GM13976 (cell line): ENCODE results near the gene GLI1.
"Not testable (repeated sequence)": the region's sequence is repeated elsewhere in the genome, so short reads cannot be mapped to it uniquely, and the experiment has no call there.

Experiments used
- DNase-seq: peaks from one replicate; pipeline ENCODE4 v3.0.0; 2012; ENCODE audit warnings: low spot score
- CTCF ChIP-seq: IDR thresholded peaks from 2 replicates; pipeline ENCODE4 v1.5.1; 2012; ENCODE audit warnings: borderline replicate concordance, mild to moderate bottlenecking; ENCODE audit not compliant: insufficient read depth; ENCODE audit errors: extremely low read depth, missing control alignments, control extremely low read depth
- in situ Hi-C: fragments of 300-500 bp; cut with MboI; formaldehyde crosslinking; loops from one replicate; pipeline ENCODE4 v1.12.0; 2022; ENCODE audit warnings: low sequenced_read_pairs, mixed read lengths, inconsistent platforms; ENCODE audit not compliant: unreplicated experiment

GLI1 gene

GRCh38 chr12:57459750-57460467 lies at the start of gene GLI1:
Gene GLI1, plus strand, starts transcription at chr12:57459785. Its CDS starts 3,907 bp downstream, at chr12:57463692.
- DNase-seq, result peak; percentile 69
- no peak for TF ChIP-seq CTCF
- in situ Hi-C loops, result loop anchor here (10.0 kb wide), 1 partner anchor 175 kb away; no protein-coding TSS in a partner anchor

GRCh38 chr12:57410534-57410933 lies 49.1 kb upstream of the GLI1 start:
- in situ Hi-C loops, result no loop called here
- no peak for DNase-seq
- no peak for TF ChIP-seq CTCF

GRCh38 chr12:57414160-57414559 lies 45.4 kb upstream of the GLI1 start:
- in situ Hi-C loops, DNase-seq: not testable (repeated sequence)

GRCh38 chr12:57415088-57415487 lies 44.5 kb upstream of the GLI1 start:
- no peak for DNase-seq
- no peak for TF ChIP-seq CTCF
- in situ Hi-C loops, result no loop called here

- no peak for DNase-seq
- TF ChIP-seq CTCF, result no peak
- in situ Hi-C loops, result no loop called here
Observed at GRCh38 chr12:57416039-57416996, 43.3 kb upstream of the GLI1 start.

- DNase-seq, result no peak
- TF ChIP-seq CTCF, result no peak
- in situ Hi-C loops, result no loop called here
Observed at GRCh38 chr12:57418255-57418654, 41.3 kb upstream of the GLI1 start.

GRCh38 chr12:57419495-57419894 lies 40.1 kb upstream of the GLI1 start:
- in situ Hi-C loops, result no loop called here
- TF ChIP-seq CTCF, result no peak
- no peak for DNase-seq
